IPS DF 4.7 (cell line): ENCODE measurements around the gene NAPB.

Experiments used
- DNase-seq: peaks from one replicate; pipeline ENCODE4 v3.0.0-alpha.2; 2013; ENCODE audit warnings: low spot score; ENCODE audit errors: extremely low read depth

NAPB gene

GRCh38 chr20:23438661-23439060 is 17.4 kb upstream of the NAPB start:
- no peak for DNase-seq

- no peak for DNase-seq
These were observed 16.0 kb upstream of the NAPB start for GRCh38 chr20:23437126-23437899.

- no peak for DNase-seq
These were observed 15.4 kb upstream of the NAPB start for GRCh38 chr20:23436681-23437080.

GRCh38 chr20:23435626-23436539 is 14.6 kb upstream of the NAPB start:
- no peak for DNase-seq

GRCh38 chr20:23434521-23435313 is 13.4 kb upstream of the NAPB start:
- no peak for DNase-seq

- no peak for DNase-seq
These were observed 12.3 kb upstream of the NAPB start for GRCh38 chr20:23433628-23434027.

GRCh38 chr20:23425129-23425528 is 3.8 kb upstream of the NAPB start:
- DNase-seq = no peak

- no peak for DNase-seq
These were observed 1.0 kb downstream of the NAPB start for GRCh38 chr20:23419995-23420901.

GRCh38 chr20:23419657-23419994 is 1.7 kb downstream of the NAPB start:
- DNase-seq = no peak

- DNase-seq = no peak
These were observed 3.4 kb downstream of the NAPB start for GRCh38 chr20:23417861-23418260.

GRCh38 chr20:23415959-23416583 is 5.2 kb downstream of the NAPB start:
- no peak for DNase-seq

- DNase-seq = no peak
These were observed 5.7 kb downstream of the NAPB start for GRCh38 chr20:23415555-23415954.

GRCh38 chr20:23414526-23415188 is 6.6 kb downstream of the NAPB start:
- no peak for DNase-seq

GRCh38 chr20:23413862-23414422 is 7.3 kb downstream of the NAPB start:
- no peak for DNase-seq

GRCh38 chr20:23412026-23412425 is 9.3 kb downstream of the NAPB start:
- no peak for DNase-seq

GRCh38 chr20:23410916-23411695 is 10.2 kb downstream of the NAPB start:
- DNase-seq = no peak

GRCh38 chr20:23409800-23410199 is 11.5 kb downstream of the NAPB start:
- no peak for DNase-seq

- DNase-seq = no peak
These were observed 12.3 kb downstream of the NAPB start for GRCh38 chr20:23408957-23409356.
